ENCODE results near the gene COLGALT1.

DNA sequence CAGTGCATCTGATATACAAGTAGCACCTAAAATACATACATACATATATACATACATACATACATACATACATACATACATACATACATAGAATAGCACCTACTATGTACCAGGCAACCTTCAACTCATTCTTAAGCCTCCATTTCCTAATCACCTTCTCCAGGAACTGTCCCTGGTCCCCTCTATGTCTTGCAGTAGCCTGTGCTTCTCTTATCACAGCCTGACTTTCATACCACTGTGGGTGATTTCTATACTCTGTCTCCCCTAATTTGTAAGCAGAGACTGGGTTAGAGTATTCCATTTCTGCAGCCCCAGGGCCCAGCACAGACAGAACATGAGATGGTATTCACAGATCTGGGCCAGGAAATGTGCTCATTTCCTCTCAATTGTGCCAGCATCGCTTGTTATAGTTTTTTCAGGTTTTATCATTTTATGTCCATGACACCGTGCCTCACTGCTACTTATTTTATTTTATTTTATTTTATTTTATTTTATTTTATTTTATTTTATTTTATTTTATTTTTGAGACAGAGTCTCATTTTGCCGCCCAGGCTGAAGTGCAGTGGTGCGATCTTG is 14.2 kb upstream of the COLGALT1 start:
- TF ChIP-seq, protein P1, sequence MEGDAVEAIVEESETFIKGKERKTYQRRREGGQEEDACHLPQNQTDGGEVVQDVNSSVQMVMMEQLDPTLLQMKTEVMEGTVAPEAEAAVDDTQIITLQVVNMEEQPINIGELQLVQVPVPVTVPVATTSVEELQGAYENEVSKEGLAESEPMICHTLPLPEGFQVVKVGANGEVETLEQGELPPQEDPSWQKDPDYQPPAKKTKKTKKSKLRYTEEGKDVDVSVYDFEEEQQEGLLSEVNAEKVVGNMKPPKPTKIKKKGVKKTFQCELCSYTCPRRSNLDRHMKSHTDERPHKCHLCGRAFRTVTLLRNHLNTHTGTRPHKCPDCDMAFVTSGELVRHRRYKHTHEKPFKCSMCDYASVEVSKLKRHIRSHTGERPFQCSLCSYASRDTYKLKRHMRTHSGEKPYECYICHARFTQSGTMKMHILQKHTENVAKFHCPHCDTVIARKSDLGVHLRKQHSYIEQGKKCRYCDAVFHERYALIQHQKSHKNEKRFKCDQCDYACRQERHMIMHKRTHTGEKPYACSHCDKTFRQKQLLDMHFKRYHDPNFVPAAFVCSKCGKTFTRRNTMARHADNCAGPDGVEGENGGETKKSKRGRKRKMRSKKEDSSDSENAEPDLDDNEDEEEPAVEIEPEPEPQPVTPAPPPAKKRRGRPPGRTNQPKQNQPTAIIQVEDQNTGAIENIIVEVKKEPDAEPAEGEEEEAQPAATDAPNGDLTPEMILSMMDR (IDR thresholded peaks at IDR 0.05): no peak
- TF ChIP-seq POLR2A (IDR thresholded peaks at IDR 0.05) (no peak), EP300 (IDR thresholded peaks at IDR 0.05) (no peak)
